PFSK-1 (cell line): Measurements from ENCODE around the gene SCUBE3.

ENCODE experiments used
- POLR2AphosphoS5 ChIP-seq: IDR thresholded peaks from 2 replicates; pipeline ENCODE4 v1.6.1; 2012; ENCODE audit warnings: low read depth, mild to moderate bottlenecking, control low read depth, low read length, moderate library complexity
- TAF1 ChIP-seq: IDR thresholded peaks from 2 replicates; pipeline ENCODE4 v1.6.1; 2012; ENCODE audit warnings: low read length, control low read depth, borderline replicate concordance; ENCODE audit not compliant: insufficient read depth
- TF ChIP-seq, protein P1 (sequence below), 2 experiments: IDR thresholded peaks; 2 replicates each; pipeline versions ENCODE4 v1.6.1 to v1.8.0; 2011 to 2012; ENCODE audit warnings: low read depth in 2 of 2, low read length in 2 of 2, control low read depth in 1 of 2, inconsistent platforms in 1 of 2, mild to moderate bottlenecking in 1 of 2, moderate library complexity in 1 of 2; ENCODE audit not compliant: insufficient read depth in 1 of 2

- no peak for TF ChIP-seq POLR2AphosphoS5
- no peak for TF ChIP-seq TAF1
- TF ChIP-seq, protein P1, sequence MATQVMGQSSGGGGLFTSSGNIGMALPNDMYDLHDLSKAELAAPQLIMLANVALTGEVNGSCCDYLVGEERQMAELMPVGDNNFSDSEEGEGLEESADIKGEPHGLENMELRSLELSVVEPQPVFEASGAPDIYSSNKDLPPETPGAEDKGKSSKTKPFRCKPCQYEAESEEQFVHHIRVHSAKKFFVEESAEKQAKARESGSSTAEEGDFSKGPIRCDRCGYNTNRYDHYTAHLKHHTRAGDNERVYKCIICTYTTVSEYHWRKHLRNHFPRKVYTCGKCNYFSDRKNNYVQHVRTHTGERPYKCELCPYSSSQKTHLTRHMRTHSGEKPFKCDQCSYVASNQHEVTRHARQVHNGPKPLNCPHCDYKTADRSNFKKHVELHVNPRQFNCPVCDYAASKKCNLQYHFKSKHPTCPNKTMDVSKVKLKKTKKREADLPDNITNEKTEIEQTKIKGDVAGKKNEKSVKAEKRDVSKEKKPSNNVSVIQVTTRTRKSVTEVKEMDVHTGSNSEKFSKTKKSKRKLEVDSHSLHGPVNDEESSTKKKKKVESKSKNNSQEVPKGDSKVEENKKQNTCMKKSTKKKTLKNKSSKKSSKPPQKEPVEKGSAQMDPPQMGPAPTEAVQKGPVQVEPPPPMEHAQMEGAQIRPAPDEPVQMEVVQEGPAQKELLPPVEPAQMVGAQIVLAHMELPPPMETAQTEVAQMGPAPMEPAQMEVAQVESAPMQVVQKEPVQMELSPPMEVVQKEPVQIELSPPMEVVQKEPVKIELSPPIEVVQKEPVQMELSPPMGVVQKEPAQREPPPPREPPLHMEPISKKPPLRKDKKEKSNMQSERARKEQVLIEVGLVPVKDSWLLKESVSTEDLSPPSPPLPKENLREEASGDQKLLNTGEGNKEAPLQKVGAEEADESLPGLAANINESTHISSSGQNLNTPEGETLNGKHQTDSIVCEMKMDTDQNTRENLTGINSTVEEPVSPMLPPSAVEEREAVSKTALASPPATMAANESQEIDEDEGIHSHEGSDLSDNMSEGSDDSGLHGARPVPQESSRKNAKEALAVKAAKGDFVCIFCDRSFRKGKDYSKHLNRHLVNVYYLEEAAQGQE (IDR thresholded peaks at IDR 0.05; ENCODE audit: insufficient read depth in 1 of 2, low read depth in 2 of 2, low read length in 2 of 2): no peak
Observed at GRCh38 chr6:35297601-35298481, 84.1 kb downstream of the SCUBE3 start, which contains the start of gene DEF6.
